Measurements from ENCODE around the gene ERCC1. TPM values are rescaled to one million over a fixed set of nuclear protein-coding genes. Genes with fewer than 3 reads are reported as not detected.

ERCC1 gene
- total and polyA plus RNA-seq, 2 of the 13 experiments (the other 11 are each of a cell fraction or from before 2014, with no cell fraction given), result 40.0 to 66.4 TPM

DNA sequence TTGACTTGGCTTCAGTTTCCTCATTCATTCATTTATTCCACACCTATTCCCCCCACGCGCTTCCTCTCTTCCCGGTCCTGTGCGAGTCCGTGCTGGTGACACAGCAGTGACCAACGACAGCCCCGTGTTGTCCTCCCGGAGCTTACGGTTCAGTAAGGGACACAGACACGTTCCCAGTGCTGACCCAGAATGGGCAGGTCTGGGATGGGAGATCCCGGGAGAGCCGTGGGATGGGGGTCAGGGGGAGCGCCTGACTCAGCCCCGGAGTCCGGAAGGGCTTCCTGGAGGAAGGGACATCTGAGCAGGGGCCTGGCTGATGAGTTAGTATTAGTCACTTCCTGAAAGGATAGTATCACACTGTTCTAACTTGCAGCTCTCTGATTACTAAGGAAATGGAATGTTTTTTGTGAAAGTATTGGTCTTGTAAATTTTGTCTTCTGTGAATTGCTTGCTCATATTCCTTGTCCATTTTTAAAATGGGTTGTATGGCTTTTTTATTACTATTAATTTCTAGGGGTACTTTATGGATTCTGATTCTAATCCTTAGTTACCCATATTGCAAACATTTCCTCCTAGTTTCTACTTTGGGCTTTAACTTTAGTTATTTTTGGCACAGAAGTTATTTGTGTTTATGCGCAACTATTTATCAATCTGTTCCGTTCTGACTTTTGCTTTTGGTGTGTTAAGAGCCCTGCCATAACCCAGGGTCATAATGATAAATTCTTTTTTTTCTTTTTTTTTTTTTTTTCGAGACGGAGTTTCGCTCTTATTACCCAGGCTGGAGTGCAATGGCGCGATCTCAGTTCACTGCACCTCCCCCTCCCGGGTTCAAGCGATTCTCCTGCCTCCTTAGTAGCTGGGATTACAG lies 708 bp upstream of the ERCC1 start (continued):
- TF ChIP-seq, protein P1, sequence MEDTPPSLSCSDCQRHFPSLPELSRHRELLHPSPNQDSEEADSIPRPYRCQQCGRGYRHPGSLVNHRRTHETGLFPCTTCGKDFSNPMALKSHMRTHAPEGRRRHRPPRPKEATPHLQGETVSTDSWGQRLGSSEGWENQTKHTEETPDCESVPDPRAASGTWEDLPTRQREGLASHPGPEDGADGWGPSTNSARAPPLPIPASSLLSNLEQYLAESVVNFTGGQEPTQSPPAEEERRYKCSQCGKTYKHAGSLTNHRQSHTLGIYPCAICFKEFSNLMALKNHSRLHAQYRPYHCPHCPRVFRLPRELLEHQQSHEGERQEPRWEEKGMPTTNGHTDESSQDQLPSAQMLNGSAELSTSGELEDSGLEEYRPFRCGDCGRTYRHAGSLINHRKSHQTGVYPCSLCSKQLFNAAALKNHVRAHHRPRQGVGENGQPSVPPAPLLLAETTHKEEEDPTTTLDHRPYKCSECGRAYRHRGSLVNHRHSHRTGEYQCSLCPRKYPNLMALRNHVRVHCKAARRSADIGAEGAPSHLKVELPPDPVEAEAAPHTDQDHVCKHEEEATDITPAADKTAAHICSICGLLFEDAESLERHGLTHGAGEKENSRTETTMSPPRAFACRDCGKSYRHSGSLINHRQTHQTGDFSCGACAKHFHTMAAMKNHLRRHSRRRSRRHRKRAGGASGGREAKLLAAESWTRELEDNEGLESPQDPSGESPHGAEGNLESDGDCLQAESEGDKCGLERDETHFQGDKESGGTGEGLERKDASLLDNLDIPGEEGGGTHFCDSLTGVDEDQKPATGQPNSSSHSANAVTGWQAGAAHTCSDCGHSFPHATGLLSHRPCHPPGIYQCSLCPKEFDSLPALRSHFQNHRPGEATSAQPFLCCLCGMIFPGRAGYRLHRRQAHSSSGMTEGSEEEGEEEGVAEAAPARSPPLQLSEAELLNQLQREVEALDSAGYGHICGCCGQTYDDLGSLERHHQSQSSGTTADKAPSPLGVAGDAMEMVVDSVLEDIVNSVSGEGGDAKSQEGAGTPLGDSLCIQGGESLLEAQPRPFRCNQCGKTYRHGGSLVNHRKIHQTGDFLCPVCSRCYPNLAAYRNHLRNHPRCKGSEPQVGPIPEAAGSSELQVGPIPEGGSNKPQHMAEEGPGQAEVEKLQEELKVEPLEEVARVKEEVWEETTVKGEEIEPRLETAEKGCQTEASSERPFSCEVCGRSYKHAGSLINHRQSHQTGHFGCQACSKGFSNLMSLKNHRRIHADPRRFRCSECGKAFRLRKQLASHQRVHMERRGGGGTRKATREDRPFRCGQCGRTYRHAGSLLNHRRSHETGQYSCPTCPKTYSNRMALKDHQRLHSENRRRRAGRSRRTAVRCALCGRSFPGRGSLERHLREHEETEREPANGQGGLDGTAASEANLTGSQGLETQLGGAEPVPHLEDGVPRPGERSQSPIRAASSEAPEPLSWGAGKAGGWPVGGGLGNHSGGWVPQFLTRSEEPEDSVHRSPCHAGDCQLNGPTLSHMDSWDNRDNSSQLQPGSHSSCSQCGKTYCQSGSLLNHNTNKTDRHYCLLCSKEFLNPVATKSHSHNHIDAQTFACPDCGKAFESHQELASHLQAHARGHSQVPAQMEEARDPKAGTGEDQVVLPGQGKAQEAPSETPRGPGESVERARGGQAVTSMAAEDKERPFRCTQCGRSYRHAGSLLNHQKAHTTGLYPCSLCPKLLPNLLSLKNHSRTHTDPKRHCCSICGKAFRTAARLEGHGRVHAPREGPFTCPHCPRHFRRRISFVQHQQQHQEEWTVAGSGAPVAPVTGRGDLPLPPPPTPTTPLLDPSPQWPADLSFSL (CRISPR knock-in tag; IDR thresholded peaks at IDR 0.05), result no peak
- TF ChIP-seq SALL1 (CRISPR knock-in tag; IDR thresholded peaks at IDR 0.05), result no peak
- TF ChIP-seq, protein P2, sequence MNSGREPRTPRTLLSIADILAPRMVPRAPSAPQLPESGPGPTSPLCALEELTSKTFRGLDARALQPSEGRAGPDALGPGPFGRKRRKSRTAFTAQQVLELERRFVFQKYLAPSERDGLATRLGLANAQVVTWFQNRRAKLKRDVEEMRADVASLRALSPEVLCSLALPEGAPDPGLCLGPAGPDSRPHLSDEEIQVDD (CRISPR knock-in tag; IDR thresholded peaks at IDR 0.05; ENCODE audit: borderline replicate concordance), result peak; percentile 40; the same call in 1 of the 2 replicates
- TF ChIP-seq THYN1 (CRISPR knock-in tag; IDR thresholded peaks at IDR 0.05; ENCODE audit: borderline replicate concordance, low read depth), result no peak
- TF ChIP-seq, protein P3, sequence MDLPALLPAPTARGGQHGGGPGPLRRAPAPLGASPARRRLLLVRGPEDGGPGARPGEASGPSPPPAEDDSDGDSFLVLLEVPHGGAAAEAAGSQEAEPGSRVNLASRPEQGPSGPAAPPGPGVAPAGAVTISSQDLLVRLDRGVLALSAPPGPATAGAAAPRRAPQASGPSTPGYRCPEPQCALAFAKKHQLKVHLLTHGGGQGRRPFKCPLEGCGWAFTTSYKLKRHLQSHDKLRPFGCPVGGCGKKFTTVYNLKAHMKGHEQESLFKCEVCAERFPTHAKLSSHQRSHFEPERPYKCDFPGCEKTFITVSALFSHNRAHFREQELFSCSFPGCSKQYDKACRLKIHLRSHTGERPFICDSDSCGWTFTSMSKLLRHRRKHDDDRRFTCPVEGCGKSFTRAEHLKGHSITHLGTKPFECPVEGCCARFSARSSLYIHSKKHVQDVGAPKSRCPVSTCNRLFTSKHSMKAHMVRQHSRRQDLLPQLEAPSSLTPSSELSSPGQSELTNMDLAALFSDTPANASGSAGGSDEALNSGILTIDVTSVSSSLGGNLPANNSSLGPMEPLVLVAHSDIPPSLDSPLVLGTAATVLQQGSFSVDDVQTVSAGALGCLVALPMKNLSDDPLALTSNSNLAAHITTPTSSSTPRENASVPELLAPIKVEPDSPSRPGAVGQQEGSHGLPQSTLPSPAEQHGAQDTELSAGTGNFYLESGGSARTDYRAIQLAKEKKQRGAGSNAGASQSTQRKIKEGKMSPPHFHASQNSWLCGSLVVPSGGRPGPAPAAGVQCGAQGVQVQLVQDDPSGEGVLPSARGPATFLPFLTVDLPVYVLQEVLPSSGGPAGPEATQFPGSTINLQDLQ (CRISPR knock-in tag; IDR thresholded peaks at IDR 0.05), result no peak
- no peak for TF ChIP-seq MEIS1 (CRISPR knock-in tag; IDR thresholded peaks at IDR 0.05; ENCODE audit: borderline replicate concordance)
- no peak for TF ChIP-seq ZNF274 (CRISPR knock-in tag; IDR thresholded peaks at IDR 0.05)
- TF ChIP-seq ZNF496 (CRISPR knock-in tag; IDR thresholded peaks at IDR 0.05; ENCODE audit: insufficient replicate concordance), result no peak
- no peak for TF ChIP-seq ZNF180 (CRISPR knock-in tag; IDR thresholded peaks at IDR 0.05; ENCODE audit: borderline replicate concordance, low read depth)
- TF ChIP-seq, protein P4, sequence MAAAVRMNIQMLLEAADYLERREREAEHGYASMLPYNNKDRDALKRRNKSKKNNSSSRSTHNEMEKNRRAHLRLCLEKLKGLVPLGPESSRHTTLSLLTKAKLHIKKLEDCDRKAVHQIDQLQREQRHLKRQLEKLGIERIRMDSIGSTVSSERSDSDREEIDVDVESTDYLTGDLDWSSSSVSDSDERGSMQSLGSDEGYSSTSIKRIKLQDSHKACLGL (CRISPR knock-in tag; IDR thresholded peaks at IDR 0.05), result no peak
- no peak for TF ChIP-seq SMARCC2 (IDR thresholded peaks at IDR 0.05)
- no peak for TF ChIP-seq ZNF263 (CRISPR knock-in tag; IDR thresholded peaks at IDR 0.05)
- TF ChIP-seq, protein P5, sequence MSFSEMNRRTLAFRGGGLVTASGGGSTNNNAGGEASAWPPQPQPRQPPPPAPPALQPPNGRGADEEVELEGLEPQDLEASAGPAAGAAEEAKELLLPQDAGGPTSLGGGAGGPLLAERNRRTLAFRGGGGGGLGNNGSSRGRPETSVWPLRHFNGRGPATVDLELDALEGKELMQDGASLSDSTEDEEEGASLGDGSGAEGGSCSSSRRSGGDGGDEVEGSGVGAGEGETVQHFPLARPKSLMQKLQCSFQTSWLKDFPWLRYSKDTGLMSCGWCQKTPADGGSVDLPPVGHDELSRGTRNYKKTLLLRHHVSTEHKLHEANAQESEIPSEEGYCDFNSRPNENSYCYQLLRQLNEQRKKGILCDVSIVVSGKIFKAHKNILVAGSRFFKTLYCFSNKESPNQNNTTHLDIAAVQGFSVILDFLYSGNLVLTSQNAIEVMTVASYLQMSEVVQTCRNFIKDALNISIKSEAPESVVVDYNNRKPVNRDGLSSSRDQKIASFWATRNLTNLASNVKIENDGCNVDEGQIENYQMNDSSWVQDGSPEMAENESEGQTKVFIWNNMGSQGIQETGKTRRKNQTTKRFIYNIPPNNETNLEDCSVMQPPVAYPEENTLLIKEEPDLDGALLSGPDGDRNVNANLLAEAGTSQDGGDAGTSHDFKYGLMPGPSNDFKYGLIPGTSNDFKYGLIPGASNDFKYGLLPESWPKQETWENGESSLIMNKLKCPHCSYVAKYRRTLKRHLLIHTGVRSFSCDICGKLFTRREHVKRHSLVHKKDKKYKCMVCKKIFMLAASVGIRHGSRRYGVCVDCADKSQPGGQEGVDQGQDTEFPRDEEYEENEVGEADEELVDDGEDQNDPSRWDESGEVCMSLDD (CRISPR knock-in tag; IDR thresholded peaks at IDR 0.05; ENCODE audit: borderline replicate concordance), result no peak
- no peak for TF ChIP-seq ZNF383 (CRISPR knock-in tag; IDR thresholded peaks at IDR 0.05; ENCODE audit: borderline replicate concordance)
- no peak for TF ChIP-seq ZFP36L2 (CRISPR knock-in tag; IDR thresholded peaks at IDR 0.05)
